SJSA1 (cell line): ENCODE measurements around the gene ARID3C. TPM values are rescaled to one million over a fixed set of nuclear protein-coding genes. Genes with fewer than 3 reads are reported as not detected.

Experiments
- DNase-seq, 2 experiments: peaks; one replicate each; pipeline ENCODE4 v3.0.0-alpha.2; 2015 to 2020; ENCODE audit warnings: low spot score in 2 of 2, low read depth in 1 of 2
- H3K27ac ChIP-seq: fragments of 250-450 bp; sonication (Bioruptor Pico); 2 replicates; pipeline ENCODE4 v1.5.1; 2020; ENCODE audit warnings: mild to moderate bottlenecking, moderate library complexity
- H3K27me3 ChIP-seq: fragments of 250-450 bp; sonication (Bioruptor Pico); replicated peaks from 2 replicates; pipeline ENCODE4 v1.5.1; 2020; ENCODE audit warnings: mild to moderate bottlenecking, moderate library complexity
- H3K36me3 ChIP-seq: fragments of 250-450 bp; sonication (Bioruptor Pico); 2 replicates; pipeline ENCODE4 v1.5.1; 2020; ENCODE audit warnings: mild to moderate bottlenecking
- H3K4me1 ChIP-seq: fragments of 250-450 bp; sonication (Bioruptor Pico); replicated peaks from 2 replicates; pipeline ENCODE4 v1.6.1; 2021; ENCODE audit warnings: mild to moderate bottlenecking
- H3K4me3 ChIP-seq: fragments of 250-450 bp; sonication (Bioruptor Pico); 2 replicates; pipeline ENCODE4 v1.5.1; 2020; ENCODE audit warnings: mild to moderate bottlenecking
- H3K9me3 ChIP-seq: fragments of 250-450 bp; sonication (Bioruptor Pico); replicated peaks from 2 replicates; pipeline ENCODE4 v1.5.1; 2020; ENCODE audit warnings: mild to moderate bottlenecking
- total RNA-seq: library from RNA; depleted of rRNA; stranded (reverse); fragments of >200 nt; shearing (Covaris generic); gene quantifications from 2 replicates; pipeline ENCODE4 v1.2.3, GENCODE V29; 2014

Gene ARID3C
- total RNA-seq, 1 experiment from 2014 or later: not detected

DNA sequence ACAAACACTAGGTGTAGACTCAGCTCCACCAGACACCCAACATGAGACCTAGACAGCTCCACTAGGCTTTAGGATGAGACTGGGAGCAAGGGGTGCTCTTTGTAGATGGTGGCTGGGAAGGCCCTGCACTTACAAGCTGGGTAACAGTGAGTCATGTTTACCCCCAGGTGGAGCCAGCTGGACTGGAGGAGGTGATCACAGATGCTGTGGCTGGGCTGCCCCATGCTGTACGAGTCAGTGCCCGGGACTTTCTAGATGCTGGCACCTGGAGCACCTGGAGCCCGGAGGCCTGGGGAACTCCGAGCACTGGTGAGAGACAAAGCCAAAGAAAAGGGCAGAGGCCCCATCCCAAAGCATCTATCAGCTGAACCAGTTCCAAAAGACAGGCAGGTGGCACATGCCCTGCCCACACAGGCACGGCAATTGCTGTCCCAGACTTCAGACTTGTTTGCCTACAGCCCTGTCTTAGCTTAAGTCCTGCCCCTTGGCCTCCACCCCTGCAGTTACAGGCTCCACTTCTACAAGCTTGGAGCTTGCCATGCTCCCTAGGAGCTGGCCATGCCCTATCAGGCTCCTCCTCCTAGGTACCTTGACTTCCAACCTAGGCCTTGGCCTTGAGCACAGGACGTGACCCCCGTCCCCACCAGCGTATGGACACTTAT, 30.9 kb upstream of the ARID3C start:
- DNase-seq: no peak
- Histone ChIP-seq H3K9me3 (no peaks in the 10 kb centered on the region), H3K27ac (no peak overlapping the region), H3K27me3 (no peaks in the 10 kb centered on the region), H3K4me1 (no peaks in the 10 kb centered on the region; the same call in 1 of the 2 replicates), H3K36me3 (no peaks in the 10 kb centered on the region), H3K4me3 (no peak overlapping the region)

DNA sequence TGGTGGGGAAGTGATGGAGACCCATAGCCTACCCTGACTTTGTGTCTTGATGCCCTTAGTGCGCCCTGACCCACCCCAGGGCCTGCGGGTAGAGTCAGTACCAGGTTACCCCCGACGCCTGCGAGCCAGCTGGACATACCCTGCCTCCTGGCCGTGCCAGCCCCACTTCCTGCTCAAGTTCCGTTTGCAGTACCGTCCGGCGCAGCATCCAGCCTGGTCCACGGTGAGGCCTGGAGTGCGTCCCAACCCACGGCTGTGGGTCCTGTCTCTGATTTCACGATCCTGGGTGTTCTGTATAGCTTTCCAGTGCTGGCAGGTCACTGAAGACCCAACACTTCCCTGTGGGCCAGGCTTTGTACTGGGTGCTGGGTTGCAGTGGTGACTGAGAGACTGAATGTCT, 29.6 kb upstream of the ARID3C start:
- peaks cover under 1% of the 10 kb centered on the region; the same call in 1 of the 2 replicates for H3K4me1 ChIP-seq
- H3K27me3 ChIP-seq: no peaks in the 10 kb centered on the region
- H3K9me3 ChIP-seq: no peaks in the 10 kb centered on the region
- H3K36me3 ChIP-seq: no peaks in the 10 kb centered on the region
- H3K27ac ChIP-seq: no peak overlapping the region
- no peak overlapping the region for H3K4me3 ChIP-seq
- no peak for DNase-seq

DNA sequence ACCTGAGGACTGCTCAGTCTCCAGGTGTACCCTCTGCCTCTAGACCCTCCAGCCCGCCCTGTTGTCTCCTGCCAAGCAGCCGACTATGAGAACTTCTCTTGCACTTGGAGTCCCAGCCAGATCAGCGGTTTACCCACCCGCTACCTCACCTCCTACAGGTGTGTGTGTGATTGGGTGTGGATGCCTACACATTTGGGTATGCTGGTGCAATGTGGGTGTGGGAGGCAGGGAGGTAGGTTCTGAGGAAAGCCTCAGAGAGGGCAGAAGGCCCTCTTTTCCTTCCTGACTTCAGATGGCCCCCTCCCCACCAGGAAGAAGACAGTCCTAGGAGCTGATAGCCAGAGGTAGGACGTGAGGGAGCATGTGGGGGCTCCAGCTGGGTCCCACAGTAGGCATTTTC, 28.1 kb upstream of the ARID3C start:
- Histone ChIP-seq H3K4me1 (peaks cover 13% of the 10 kb centered on the region), H3K9me3 (no peaks in the 10 kb centered on the region), H3K27ac (no peak overlapping the region), H3K27me3 (no peaks in the 10 kb centered on the region), H3K36me3 (no peaks in the 10 kb centered on the region), H3K4me3 (no peak overlapping the region)
- no peak for DNase-seq

DNA sequence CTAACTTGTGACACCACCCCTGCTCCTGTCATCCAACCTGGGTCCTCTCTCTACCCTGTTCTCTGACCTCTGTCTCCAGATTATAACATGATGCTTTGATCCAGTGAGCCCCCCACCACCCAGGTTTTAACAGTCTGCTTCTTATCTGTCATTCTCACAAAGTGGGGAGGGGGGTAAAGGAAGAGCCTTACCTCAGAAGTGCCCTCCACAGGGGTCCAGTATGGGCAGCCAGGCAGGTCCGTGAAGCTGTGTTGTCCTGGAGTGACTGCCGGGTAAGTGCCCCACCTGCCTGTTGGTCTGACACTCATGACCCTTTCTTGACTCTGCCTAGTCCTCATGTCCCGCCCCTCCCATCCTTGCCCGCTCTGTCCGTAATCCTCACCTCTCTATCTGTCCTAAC, 26.5 kb upstream of the ARID3C start:
- Histone ChIP-seq H3K27me3 (no peaks in the 10 kb centered on the region), H3K4me3 (no peak overlapping the region), H3K4me1 (peaks cover 16% of the 10 kb centered on the region), H3K27ac (no peak overlapping the region), H3K9me3 (no peaks in the 10 kb centered on the region), H3K36me3 (no peaks in the 10 kb centered on the region)
- DNase-seq: no peak

DNA sequence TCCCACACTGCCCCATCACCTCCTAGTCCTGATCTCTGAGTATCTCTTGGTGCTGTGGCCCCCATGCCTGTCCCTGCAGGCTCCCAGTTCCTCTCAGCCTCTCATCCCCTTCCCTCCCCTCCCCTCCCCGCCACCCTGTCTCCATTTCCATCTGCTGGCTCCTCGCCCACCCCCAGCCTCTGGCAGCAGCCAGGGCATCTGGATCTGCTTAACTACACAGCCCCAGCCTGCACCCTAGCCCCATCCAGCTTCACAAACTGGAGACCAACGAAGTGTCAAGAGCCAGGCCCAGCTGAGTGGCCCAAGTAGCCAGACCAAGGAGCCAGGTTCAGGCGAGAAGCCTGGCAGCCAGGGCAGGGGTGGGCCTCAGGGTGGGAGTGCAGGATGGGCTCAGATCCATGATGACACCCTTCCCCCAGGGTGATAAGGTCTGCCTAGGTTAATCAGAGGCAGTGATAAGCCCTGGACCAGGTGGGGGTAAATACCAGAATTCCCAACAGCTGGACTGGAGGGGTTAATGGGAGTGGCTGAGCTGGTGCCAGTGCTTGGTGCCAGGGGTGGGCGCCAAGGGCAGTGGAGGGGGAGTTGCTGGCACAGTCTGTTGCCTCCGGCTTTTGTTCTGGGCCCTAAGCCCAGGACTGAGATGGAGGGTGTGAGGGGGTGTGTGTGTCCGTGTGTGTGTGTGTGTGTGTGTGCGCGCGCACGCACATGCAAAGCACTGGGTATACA, 25.6 kb upstream of the ARID3C start:
- no peak overlapping the region for H3K27ac ChIP-seq
- H3K36me3 ChIP-seq: no peaks in the 10 kb centered on the region
- no peaks in the 10 kb centered on the region for H3K9me3 ChIP-seq
- H3K4me3 ChIP-seq: no peak overlapping the region
- no peak for DNase-seq
- H3K4me1 ChIP-seq: peaks cover 16% of the 10 kb centered on the region
- H3K27me3 ChIP-seq: no peaks in the 10 kb centered on the region

DNA sequence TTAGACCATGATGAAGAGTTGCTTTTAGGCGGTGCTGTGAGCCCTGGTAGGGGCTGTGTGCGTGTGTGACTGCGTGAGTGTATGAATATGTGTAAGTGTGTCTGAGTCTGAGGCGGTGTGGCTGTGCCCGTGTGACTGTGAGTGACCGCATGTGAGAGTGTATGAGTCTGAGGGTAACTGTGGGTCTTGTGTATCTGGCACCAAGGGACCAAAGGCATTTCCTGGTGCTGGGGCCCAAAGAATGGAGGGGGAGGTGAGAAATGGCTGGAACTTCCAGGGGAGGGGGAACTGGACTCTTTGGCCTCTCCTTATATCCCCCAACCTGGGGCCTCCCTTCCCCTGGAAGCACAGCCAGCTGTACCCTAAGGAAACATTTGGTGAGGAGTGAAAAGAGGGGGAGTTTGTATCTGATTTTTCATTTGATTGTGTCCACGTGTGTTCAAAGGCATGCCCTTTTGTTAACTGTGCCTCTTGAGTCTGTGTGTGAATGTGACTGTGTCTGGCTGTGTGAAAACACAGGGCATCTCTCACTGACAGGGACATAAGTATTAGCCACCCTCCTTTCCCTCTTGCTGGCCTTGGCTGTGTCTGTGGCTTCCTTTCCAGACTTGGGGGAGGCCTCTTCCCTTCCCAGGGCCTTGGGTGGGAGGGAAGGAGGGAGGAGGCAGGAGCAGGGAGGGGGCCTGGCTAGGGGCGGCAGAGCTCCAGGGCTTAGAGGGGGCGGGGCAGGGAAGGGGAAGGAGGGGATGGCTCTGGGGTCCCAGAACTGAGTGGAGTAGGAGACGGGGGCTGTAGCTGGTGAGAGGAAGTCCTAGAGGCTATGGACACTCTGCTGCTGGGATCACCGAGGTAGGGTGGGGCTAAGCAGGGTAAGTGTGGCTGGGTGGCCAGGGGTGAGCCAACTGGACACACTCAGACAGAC, 24.5 kb upstream of the ARID3C start:
- Histone ChIP-seq H3K4me1 (peaks cover 16% of the 10 kb centered on the region), H3K4me3 (no peak overlapping the region), H3K9me3 (no peaks in the 10 kb centered on the region), H3K27me3 (no peaks in the 10 kb centered on the region), H3K36me3 (peaks cover 7% of the 10 kb centered on the region; the same call in 1 of the 2 replicates), H3K27ac (no peak overlapping the region)
- no peak for DNase-seq

DNA sequence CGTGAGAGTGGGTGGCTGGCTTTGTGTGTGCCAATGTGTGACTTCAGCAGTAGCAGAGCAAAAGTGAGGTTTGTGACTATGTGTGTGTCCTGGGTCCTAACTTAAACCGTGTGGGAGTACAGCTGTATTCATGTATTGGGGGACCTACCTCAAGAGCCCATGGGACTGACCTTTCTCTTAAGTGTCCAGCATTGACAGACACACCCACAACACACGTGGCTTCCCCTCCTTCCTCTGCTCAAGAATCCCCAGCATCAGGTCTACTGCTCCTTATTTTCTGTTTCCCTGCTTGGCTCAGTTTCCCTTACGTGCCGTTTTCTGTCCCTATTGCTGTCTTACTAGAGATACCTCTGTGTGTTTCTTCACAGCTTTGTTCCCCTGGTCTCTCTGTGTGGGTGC, 23.7 kb upstream of the ARID3C start:
- no peak overlapping the region for H3K27ac ChIP-seq
- H3K4me1 ChIP-seq: peaks cover 18% of the 10 kb centered on the region
- H3K9me3 ChIP-seq: no peaks in the 10 kb centered on the region
- DNase-seq: no peak
- peak overlapping the region; percentile 37 for H3K4me3 ChIP-seq
- H3K27me3 ChIP-seq: no peaks in the 10 kb centered on the region
- H3K36me3 ChIP-seq: peaks cover 8% of the 10 kb centered on the region; the same call in 1 of the 2 replicates

DNA sequence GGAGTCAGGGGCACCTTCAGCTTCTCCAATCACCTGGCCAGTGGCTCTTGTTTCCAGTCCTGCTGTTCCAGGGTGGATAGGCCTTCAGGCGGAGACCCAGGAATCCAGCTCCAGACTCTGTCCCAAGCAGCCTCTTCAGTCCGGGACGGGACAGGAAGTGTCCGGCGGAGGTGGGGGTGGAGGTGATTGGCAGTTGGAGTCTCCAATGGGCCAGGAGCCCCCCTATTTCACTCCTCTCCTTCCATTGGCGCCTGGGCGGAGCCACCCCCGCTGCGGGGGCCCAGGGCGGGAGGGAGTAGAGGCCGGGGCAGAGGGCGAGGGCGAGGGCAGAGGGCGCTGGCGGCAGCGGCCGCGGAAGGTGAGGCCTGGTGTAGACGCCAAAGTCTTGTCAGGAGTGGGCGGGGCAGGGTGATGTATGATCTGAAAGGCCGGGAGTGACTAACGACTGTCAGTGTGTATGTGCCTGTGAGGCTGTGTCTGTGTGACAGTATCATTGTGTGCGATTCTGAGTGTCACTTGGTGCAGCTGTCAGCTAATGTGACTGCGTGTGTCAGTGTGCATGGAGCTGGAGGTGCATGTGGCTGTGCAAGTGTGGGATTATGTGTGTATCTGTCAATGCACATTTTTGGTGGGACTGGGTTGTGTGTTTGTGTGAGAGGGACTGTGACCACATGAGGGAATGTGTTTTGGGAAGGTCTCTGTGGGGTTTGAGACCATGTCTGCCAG, 23.2 kb upstream of the ARID3C start, which contains the start of gene IL11RA:
Gene IL11RA, plus strand, starts transcription at position 310 of the 726 bp plus-strand sequence. CDS start 3,033 bp downstream, outside the sequence.
- Histone ChIP-seq H3K36me3 (peaks cover 8% of the 10 kb centered on the region; the same call in 1 of the 2 replicates), H3K27me3 (no peaks in the 10 kb centered on the region), H3K27ac (no peak within 1 kb of the TSS), H3K4me1 (peaks cover 23% of the 10 kb centered on the region), H3K4me3 (peak within 1 kb of the TSS; percentile 37), H3K9me3 (no peaks in the 10 kb centered on the region)
- peak; percentile 74 to 83 for DNase-seq

DNA sequence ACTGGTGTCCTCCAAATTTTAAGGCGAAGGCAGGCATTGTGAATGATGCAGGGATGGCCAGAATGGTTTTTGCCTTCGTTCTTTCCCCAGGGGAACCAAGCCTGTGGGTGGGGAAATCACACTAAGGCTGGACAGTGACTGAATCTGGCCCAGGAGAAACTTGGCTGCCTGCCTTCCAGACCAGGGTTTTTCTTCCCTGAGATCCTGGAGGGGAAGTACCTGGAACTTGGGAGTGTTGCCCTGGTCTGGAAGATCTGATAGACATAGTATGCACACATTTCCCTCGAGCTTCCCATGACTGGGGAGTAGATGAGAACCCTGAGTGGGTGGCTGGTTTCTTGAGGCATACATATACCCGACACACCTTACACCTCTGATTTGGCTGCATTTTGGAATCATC, 22.5 kb upstream of the ARID3C start:
- peak overlapping the region; percentile 37 for H3K4me3 ChIP-seq
- no peaks in the 10 kb centered on the region for H3K9me3 ChIP-seq
- no peak overlapping the region for H3K27ac ChIP-seq
- no peaks in the 10 kb centered on the region for H3K27me3 ChIP-seq
- peaks cover 24% of the 10 kb centered on the region for H3K4me1 ChIP-seq
- DNase-seq: no peak
- H3K36me3 ChIP-seq: peaks cover 8% of the 10 kb centered on the region; the same call in 1 of the 2 replicates

DNA sequence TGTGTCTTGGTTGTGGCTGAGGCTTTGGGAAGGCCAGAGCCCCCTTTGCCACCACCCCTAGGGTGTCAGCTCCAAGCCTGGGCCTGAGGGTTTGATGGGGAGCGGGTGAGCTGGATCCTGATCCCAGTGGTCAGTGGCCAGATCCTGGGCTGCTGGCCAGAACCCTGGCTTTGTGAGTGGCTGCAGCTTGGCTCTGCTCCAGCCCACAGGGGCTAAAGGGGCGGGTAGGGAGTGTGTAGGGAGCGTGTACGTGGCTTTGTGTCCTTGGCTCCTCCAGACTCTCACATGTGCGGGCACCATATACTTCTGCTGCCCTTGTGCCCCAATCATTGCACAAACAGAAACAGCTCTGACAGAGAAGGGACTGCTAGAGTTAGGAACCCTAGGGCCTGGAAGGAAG, 21.9 kb upstream of the ARID3C start:
- no peak overlapping the region for H3K27ac ChIP-seq
- H3K4me3 ChIP-seq: no peak overlapping the region

DNA sequence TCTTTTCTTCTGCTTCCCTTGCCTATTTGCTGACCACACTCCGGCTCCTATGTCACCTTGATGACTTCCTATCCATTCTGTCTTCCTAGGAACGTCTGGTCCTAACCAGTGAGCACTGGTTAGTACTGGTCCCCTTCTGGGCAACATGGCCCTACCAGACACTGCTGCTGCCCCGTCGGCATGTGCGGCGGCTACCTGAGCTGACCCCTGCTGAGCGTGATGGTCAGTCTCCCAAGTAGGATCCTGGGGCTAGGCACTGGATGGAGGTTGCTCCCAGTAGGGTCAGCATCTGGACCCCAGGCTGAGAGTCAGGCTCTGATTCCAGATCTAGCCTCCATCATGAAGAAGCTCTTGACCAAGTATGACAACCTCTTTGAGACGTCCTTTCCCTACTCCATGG, 19.8 kb upstream of the ARID3C start:
- Histone ChIP-seq H3K27me3 (no peaks in the 10 kb centered on the region), H3K4me3 (no peak overlapping the region), H3K9me3 (no peaks in the 10 kb centered on the region), H3K4me1 (peaks cover 27% of the 10 kb centered on the region), H3K36me3 (peaks cover 8% of the 10 kb centered on the region; the same call in 1 of the 2 replicates), H3K27ac (no peak overlapping the region)
- DNase-seq: no peak

More for the DNA sequence above, 21.9 kb upstream of the ARID3C start:
- Histone ChIP-seq H3K9me3 (no peaks in the 10 kb centered on the region), H3K4me1 (peaks cover 27% of the 10 kb centered on the region), H3K27me3 (no peaks in the 10 kb centered on the region), H3K36me3 (peaks cover 8% of the 10 kb centered on the region; the same call in 1 of the 2 replicates)
- DNase-seq: no peak

DNA sequence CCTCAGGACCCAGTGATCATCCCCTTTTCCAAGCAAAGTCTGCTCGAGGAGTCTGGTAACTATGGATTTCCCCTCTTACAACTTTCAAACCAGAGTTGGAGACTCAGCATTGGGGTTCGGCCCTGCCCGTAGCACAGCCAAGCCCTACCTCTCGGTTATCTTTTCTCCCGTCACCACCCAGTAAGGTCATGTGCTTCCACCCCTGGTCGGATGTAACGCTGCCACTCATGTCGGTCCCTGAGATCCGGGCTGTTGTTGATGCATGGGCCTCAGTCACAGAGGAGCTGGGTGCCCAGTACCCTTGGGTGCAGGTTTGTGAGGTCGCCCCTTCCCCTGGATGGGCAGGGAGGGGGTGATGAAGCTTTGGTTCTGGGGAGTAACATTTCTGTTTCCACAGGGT, 18.8 kb upstream of the ARID3C start:
- no peaks in the 10 kb centered on the region for H3K27me3 ChIP-seq
- H3K27ac ChIP-seq: no peak overlapping the region
- no peaks in the 10 kb centered on the region for H3K9me3 ChIP-seq
- H3K36me3 ChIP-seq: peaks cover 8% of the 10 kb centered on the region; the same call in 1 of the 2 replicates
- peaks cover 20% of the 10 kb centered on the region for H3K4me1 ChIP-seq
- H3K4me3 ChIP-seq: peak overlapping the region; percentile 70
- DNase-seq: no peak

DNA sequence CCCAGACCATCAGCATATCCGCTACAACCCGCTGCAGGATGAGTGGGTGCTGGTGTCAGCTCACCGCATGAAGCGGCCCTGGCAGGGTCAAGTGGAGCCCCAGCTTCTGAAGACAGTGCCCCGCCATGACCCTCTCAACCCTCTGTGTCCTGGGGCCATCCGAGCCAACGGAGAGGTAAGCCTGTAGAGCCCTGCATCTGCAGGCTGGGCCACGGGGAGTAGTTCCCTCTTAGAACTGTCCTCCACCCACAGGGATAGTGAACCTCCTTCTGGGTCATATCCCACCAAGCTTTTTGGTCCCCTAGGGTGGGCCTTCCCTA, 18.2 kb upstream of the ARID3C start:
- H3K4me3 ChIP-seq: peak overlapping the region; percentile 70
- no peaks in the 10 kb centered on the region for H3K9me3 ChIP-seq
- no peak for DNase-seq
- H3K27me3 ChIP-seq: no peaks in the 10 kb centered on the region
- H3K27ac ChIP-seq: 0 out of 2 replicates have a peak overlapping the region, but pooled peaks have one; percentile 26
- peaks cover 14% of the 10 kb centered on the region for H3K4me1 ChIP-seq
- peaks cover 8% of the 10 kb centered on the region; the same call in 1 of the 2 replicates for H3K36me3 ChIP-seq
